CD4-positive, alpha-beta T cell (primary cell): ENCODE measurements around the gene NME7. TPM values are rescaled to one million over a fixed set of nuclear protein-coding genes. Genes with fewer than 3 reads are reported as not detected.

Experiments used
- ATAC-seq: fragments of 200-7000 bp; cut with Tn5 transposase; one replicate; pipeline ENCODE4 v1.10.0; 2022; ENCODE audit warnings: mild to moderate bottlenecking; ENCODE audit not compliant: poor library complexity
- CTCF ChIA-PET: fragments of 350-600 bp; sonication (Branson Sonifier 250); formaldehyde crosslinking; loops from one replicate; lab custom pipeline; 2021; ENCODE audit warnings: antibody characterized with exemption, inconsistent platforms; lab: Charles Lee
- POLR2A ChIA-PET: fragments of 350-600 bp; sonication (Branson Sonifier 250); formaldehyde crosslinking; loops from one replicate; lab custom pipeline; 2021; ENCODE audit warnings: antibody characterized with exemption, inconsistent platforms; lab: Charles Lee
- DNase-seq, 14 experiments: peaks; one replicate each; pipeline ENCODE4 v3.0.0-alpha.2; 2013 to 2020; ENCODE audit warnings: mixed read lengths in 2 of 14
- H3K27ac ChIP-seq, 2 donors: one replicate each; pipeline versions ENCODE4 v1.5.1 to v1.7.0; 2013; ENCODE audit warnings: low read length in 2 of 2, low read depth in 1 of 2, mild to moderate bottlenecking in 1 of 2
- H3K27me3 ChIP-seq, 2 experiments: 1 replicate in 1 of 2; 2 replicates in 1 of 2; pipeline versions ENCODE4 v1.6.1 to v1.7.0; 2013; ENCODE audit warnings: low read length in 2 of 2, control low read depth in 1 of 2, mild to moderate bottlenecking in 1 of 2, moderate library complexity in 1 of 2; ENCODE audit not compliant: insufficient read depth in 2 of 2, control insufficient read depth in 1 of 2
- H3K36me3 ChIP-seq: one replicate; pipeline ENCODE4 v1.6.1; 2013; ENCODE audit warnings: low read length, control low read depth; ENCODE audit not compliant: insufficient read depth
- H3K4me1 ChIP-seq: one replicate; pipeline ENCODE4 v1.6.1; 2013; ENCODE audit warnings: low read length, control low read depth; ENCODE audit not compliant: insufficient read depth
- H3K4me3 ChIP-seq: one replicate; pipeline ENCODE4 v1.5.1; 2013; ENCODE audit warnings: mild to moderate bottlenecking, low read length, moderate library complexity
- H3K9me3 ChIP-seq, 2 experiments: 1 replicate in 1 of 2; 2 replicates in 1 of 2; pipeline versions ENCODE4 v1.6.1 to v1.7.0; 2013; ENCODE audit warnings: low read length in 2 of 2, mild to moderate bottlenecking in 2 of 2, control low read depth in 1 of 2, moderate library complexity in 1 of 2; ENCODE audit not compliant: control insufficient read depth in 1 of 2, insufficient read depth in 1 of 2
- H3K27ac Mint-ChIP-seq: one replicate; pipeline ENCODE4 v1.8.0; 2020; ENCODE audit warnings: mixed read lengths
- H3K27me3 Mint-ChIP-seq: one replicate; pipeline ENCODE4 v1.8.0; 2021; ENCODE audit warnings: mixed read lengths
- H3K36me3 Mint-ChIP-seq: one replicate; pipeline ENCODE4 v1.8.0; 2021; ENCODE audit warnings: low read depth, mixed read lengths
- H3K4me1 Mint-ChIP-seq: one replicate; pipeline ENCODE4 v1.8.0; 2021; ENCODE audit warnings: low read depth, mixed read lengths
- H3K4me3 Mint-ChIP-seq: one replicate; pipeline ENCODE4 v1.8.0; 2020; ENCODE audit warnings: mild to moderate bottlenecking, mixed read lengths
- H3K9me3 Mint-ChIP-seq: one replicate; pipeline ENCODE4 v1.8.0; 2020; ENCODE audit warnings: mixed read lengths
- intact Hi-C, 2 experiments: fragments of 100-400 bp; cut with DNase I in 1 of 2; cut with micrococcal nuclease in 1 of 2; formaldehyde crosslinking; loops; one replicate each; pipeline versions ENCODE4 v1.15.1 to v1.9.0; 2023 to 2025; cut with DNase I, micrococcal nuclease
- total RNA-seq, 174 experiments: library from RNA in 2 of 174; stranded (reverse) in 2 of 174; gene quantifications; one replicate each; pipeline ENCODE4 v1.2.3 and lab custom pipeline; 2021 to 2026
- TF ChIP-seq, protein P1 (sequence below): fragments of 200-600 bp; IDR thresholded peaks from one replicate; pipeline ENCODE4 v1.8.0; 2022; ENCODE audit warnings: antibody characterized with exemption, mild to moderate bottlenecking

NME7 gene
- total RNA-seq, 2 experiments from 2014 or later, result 7.2 to 8.3 TPM

DNA sequence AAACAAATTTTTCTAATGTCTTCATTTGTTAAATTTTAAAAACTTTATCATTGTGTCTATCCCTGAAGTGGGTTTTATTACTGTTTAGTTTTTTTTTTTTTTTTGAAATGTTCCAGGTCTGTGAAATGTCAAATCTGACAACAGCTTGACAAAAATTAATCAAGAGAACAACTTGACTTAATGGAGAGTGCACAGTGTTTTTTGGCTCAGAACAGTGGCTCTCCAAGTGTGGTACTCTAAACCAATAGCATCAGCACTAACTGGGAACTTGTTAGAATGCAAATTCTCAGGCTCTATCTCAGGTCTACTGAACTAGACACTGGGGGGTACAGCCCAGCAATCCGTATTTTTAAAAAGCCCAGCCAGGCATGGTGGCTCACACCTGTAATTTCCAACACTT is 211.9 kb downstream of the NME7 start:
- Histone ChIP-seq H3K4me1 (no peaks in the 10 kb centered on the region), H3K4me3 (no peak overlapping the region), H3K27me3 (no peaks in the 10 kb centered on the region), H3K27ac (no peak overlapping the region), H3K36me3 (no peaks in the 10 kb centered on the region), H3K9me3 (no peaks in the 10 kb centered on the region)
- Mint-ChIP-seq H3K27me3 (no peaks in the 10 kb centered on the region), H3K36me3 (no peaks in the 10 kb centered on the region), H3K4me1 (no peaks in the 10 kb centered on the region), H3K27ac (no peak overlapping the region), H3K4me3 (no peak overlapping the region), H3K9me3 (no peaks in the 10 kb centered on the region)
- intact Hi-C loops, result no loop called here
- ChIA-PET CTCF (no interaction called here), POLR2A (no interaction called here)
- TF ChIP-seq, protein P1, sequence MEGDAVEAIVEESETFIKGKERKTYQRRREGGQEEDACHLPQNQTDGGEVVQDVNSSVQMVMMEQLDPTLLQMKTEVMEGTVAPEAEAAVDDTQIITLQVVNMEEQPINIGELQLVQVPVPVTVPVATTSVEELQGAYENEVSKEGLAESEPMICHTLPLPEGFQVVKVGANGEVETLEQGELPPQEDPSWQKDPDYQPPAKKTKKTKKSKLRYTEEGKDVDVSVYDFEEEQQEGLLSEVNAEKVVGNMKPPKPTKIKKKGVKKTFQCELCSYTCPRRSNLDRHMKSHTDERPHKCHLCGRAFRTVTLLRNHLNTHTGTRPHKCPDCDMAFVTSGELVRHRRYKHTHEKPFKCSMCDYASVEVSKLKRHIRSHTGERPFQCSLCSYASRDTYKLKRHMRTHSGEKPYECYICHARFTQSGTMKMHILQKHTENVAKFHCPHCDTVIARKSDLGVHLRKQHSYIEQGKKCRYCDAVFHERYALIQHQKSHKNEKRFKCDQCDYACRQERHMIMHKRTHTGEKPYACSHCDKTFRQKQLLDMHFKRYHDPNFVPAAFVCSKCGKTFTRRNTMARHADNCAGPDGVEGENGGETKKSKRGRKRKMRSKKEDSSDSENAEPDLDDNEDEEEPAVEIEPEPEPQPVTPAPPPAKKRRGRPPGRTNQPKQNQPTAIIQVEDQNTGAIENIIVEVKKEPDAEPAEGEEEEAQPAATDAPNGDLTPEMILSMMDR, result no peak
- no peak for ATAC-seq
- DNase-seq, result no peak

GRCh38 chr1:169151338-169151837 is 216.2 kb downstream of the NME7 start:
- Mint-ChIP-seq H3K4me3 (no peak overlapping the region), H3K36me3 (no peaks in the 10 kb centered on the region), H3K27ac (no peak overlapping the region), H3K27me3 (no peaks in the 10 kb centered on the region), H3K9me3 (no peaks in the 10 kb centered on the region), H3K4me1 (no peaks in the 10 kb centered on the region)
- no peak for DNase-seq
- intact Hi-C loops, result no loop called here
- TF ChIP-seq, protein P1, result no peak
- Histone ChIP-seq H3K36me3 (no peaks in the 10 kb centered on the region), H3K9me3 (no peaks in the 10 kb centered on the region), H3K4me1 (no peaks in the 10 kb centered on the region), H3K27me3 (no peaks in the 10 kb centered on the region), H3K4me3 (no peak overlapping the region), H3K27ac (no peak overlapping the region)
- CTCF ChIA-PET, result no interaction called here
- ATAC-seq, result no peak
- POLR2A ChIA-PET, result no interaction called here

DNA sequence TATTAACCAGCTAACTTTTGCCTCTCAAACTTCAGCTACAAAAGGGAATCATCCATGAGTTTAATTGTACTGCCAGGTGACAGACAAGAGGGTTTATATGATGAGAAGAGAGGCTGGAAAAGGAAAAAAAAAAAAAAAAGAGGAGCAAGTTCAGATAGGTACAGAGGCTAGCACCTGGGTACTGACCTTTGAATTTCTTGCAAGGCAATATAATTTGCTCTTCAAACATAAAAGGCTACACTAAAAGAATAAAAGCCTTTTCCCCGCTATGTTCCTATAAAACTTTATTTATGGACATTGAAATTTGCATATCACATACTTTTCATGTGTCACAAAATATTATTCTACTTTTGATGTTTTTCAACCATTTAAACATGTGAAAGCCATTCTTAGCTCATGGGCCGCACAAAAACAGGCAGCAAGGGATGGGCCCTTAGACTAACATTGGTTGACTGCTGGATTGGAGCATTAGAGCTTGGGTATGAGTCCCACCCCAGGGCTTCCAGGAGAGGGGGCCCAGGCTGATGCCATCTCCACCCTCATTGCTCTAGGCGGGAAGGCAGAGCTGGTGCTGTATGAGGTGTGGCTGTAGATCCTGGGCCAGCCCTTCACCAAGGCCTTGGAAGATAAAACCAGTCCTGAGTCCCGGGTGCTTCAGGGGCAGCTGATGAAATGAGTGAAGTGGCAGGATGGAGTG is 216.8 kb downstream of the NME7 start:
- intact Hi-C loops, result no loop called here
- TF ChIP-seq, protein P1, result no peak
- POLR2A ChIA-PET, result no interaction called here

More for the DNA sequence above, 216.8 kb downstream of the NME7 start:
- H3K27ac Mint-ChIP-seq, result no peak overlapping the region
- H3K36me3 Mint-ChIP-seq, result no peaks in the 10 kb centered on the region
- ATAC-seq (no peak), DNase-seq (no peak)
- no peaks in the 10 kb centered on the region for H3K4me1 Mint-ChIP-seq
- no peaks in the 10 kb centered on the region for H3K9me3 Mint-ChIP-seq
- Histone ChIP-seq H3K9me3 (no peaks in the 10 kb centered on the region), H3K36me3 (no peaks in the 10 kb centered on the region), H3K27me3 (no peaks in the 10 kb centered on the region), H3K27ac (no peak overlapping the region), H3K4me3 (no peak overlapping the region), H3K4me1 (no peaks in the 10 kb centered on the region)
- no peak overlapping the region for H3K4me3 Mint-ChIP-seq
- CTCF ChIA-PET, result no interaction called here
- no peaks in the 10 kb centered on the region for H3K27me3 Mint-ChIP-seq
